Measurements from ENCODE around the gene PRKX. TPM values are rescaled to one million over a fixed set of nuclear protein-coding genes. Genes with fewer than 3 reads are reported as not detected.
"Not testable (repeated sequence)": the region's sequence is repeated elsewhere in the genome, so short reads cannot be mapped to it uniquely, and the experiment has no call there.

The PRKX gene
- total and polyA plus RNA-seq, 8 donors = 2.5 to 20.7 (median 5.7) TPM

GRCh38 chrX:3638280-3638873, 75.1 kb downstream of the PRKX start:
- H3K27ac ChIP-seq = no peak overlapping the region
- H3K27me3 ChIP-seq = no peaks in the 10 kb centered on the region
- DNase-seq (peak in 5 of 6 donors; percentile 3 to 76 (median 32)), ATAC-seq (peak; percentile 58 to 83 (median 74)), FAIRE-seq (peak; percentile 97)
- H3K9me3 ChIP-seq = no peaks in the 10 kb centered on the region
- intact Hi-C loops (cut with DNase I) = no loop called here
- 4 to 5% methylated on average over 6 of the region's 6 CpGs for WGBS, 2 donors
- H3K4me1 ChIP-seq = no peaks in the 10 kb centered on the region
- H3K4me3 ChIP-seq = no peak overlapping the region
- H3K36me3 ChIP-seq = no peaks in the 10 kb centered on the region
- TF ChIP-seq CTCF (IDR thresholded peaks at IDR 0.05) = peak; percentile 40 to 61 (median 54)

GRCh38 chrX:3636803-3637202, 76.6 kb downstream of the PRKX start:
- DNase-seq (no peak), FAIRE-seq (no peak), ATAC-seq (no peak)
- intact Hi-C loops (cut with DNase I) = no loop called here
- H3K36me3 ChIP-seq = no peaks in the 10 kb centered on the region
- H3K4me1 ChIP-seq = no peaks in the 10 kb centered on the region
- H3K4me3 ChIP-seq = no peak overlapping the region
- 92 to 96% methylated on average over 4 of the region's 4 CpGs for WGBS, 2 donors
- H3K27ac ChIP-seq = no peak overlapping the region
- TF ChIP-seq CTCF (IDR thresholded peaks at IDR 0.05) = no peak
- no peaks in the 10 kb centered on the region for H3K27me3 ChIP-seq
- H3K9me3 ChIP-seq = no peaks in the 10 kb centered on the region

- intact Hi-C loops (cut with DNase I) = no loop called here
- Histone ChIP-seq H3K9me3 (no peaks in the 10 kb centered on the region), H3K4me1 (no peaks in the 10 kb centered on the region), H3K27me3 (no peaks in the 10 kb centered on the region), H3K27ac (no peak overlapping the region), H3K4me3 (no peak overlapping the region), H3K36me3 (no peaks in the 10 kb centered on the region)
- DNase-seq = no peak
- ATAC-seq = no peak
- 86 to 90% methylated on average over 3 of the region's 3 CpGs for WGBS, 2 donors
- FAIRE-seq = no peak
- TF ChIP-seq CTCF (IDR thresholded peaks at IDR 0.05) = no peak
Observed at GRCh38 chrX:3631196-3631595, 82.3 kb downstream of the PRKX start.

- ATAC-seq = no peak
- H3K4me1 ChIP-seq = no peaks in the 10 kb centered on the region
- no peaks in the 10 kb centered on the region for H3K9me3 ChIP-seq
- no peak for TF ChIP-seq CTCF (IDR thresholded peaks at IDR 0.05)
- no peaks in the 10 kb centered on the region for H3K36me3 ChIP-seq
- 93% methylated on average over 7 of the region's 7 CpGs for WGBS, 2 donors
- intact Hi-C loops (cut with DNase I) = no loop called here
- H3K27me3 ChIP-seq = no peaks in the 10 kb centered on the region
- H3K4me3 ChIP-seq = no peak overlapping the region
- FAIRE-seq = no peak
- DNase-seq = no peak
- no peak overlapping the region for H3K27ac ChIP-seq
Observed at GRCh38 chrX:3627594-3627993, 85.9 kb downstream of the PRKX start.

GRCh38 chrX:3621414-3621813, 92.0 kb downstream of the PRKX start:
- no peak for DNase-seq

GRCh38 chrX:3611744-3612143, 101.7 kb downstream of the PRKX start:
- DNase-seq; H3K4me3 ChIP-seq; FAIRE-seq; H3K4me1 ChIP-seq; H3K9me3 ChIP-seq; H3K27me3 ChIP-seq; H3K27ac ChIP-seq; ATAC-seq; H3K36me3 ChIP-seq; intact Hi-C loops (cut with DNase I): not testable (repeated sequence)
- WGBS, 2 donors = 67 to 80% methylated on average over 6 of the region's 6 CpGs

More at GRCh38 chrX:3621414-3621813, 92.0 kb downstream of the PRKX start:
- Histone ChIP-seq H3K9me3 (no peaks in the 10 kb centered on the region), H3K27me3 (no peaks in the 10 kb centered on the region), H3K4me1 (no peaks in the 10 kb centered on the region), H3K4me3 (no peak overlapping the region), H3K27ac (no peak overlapping the region), H3K36me3 (no peaks in the 10 kb centered on the region)
- intact Hi-C loops (cut with DNase I) = no loop called here
- TF ChIP-seq CTCF (IDR thresholded peaks at IDR 0.05) = no peak
- FAIRE-seq (no peak), ATAC-seq (no peak)
- 74 to 82% methylated on average over 6 of the region's 6 CpGs for WGBS, 2 donors
